GM19043 (cell line): ENCODE data around the gene RPLP2.

Experiments
- ATAC-seq: cut with Tn5 transposase; IDR thresholded peaks from one replicate; pipeline ENCODE4 v1.9.1; 2021; ENCODE audit warnings: low read depth; ENCODE audit not compliant: unreplicated experiment

RPLP2 gene

GRCh38 chr11:773425-773824 lies 36.3 kb upstream of the RPLP2 start:
- ATAC-seq = no peak

GRCh38 chr11:773830-774229 lies 35.9 kb upstream of the RPLP2 start:
- no peak for ATAC-seq

GRCh38 chr11:774873-775592 lies 34.7 kb upstream of the RPLP2 start:
- no peak for ATAC-seq

GRCh38 chr11:776263-776560 lies 33.6 kb upstream of the RPLP2 start:
- ATAC-seq = no peak

GRCh38 chr11:776561-777287 lies 33.0 kb upstream of the RPLP2 start:
- peak; percentile 21 for ATAC-seq

- peak; percentile 84 for ATAC-seq
These were observed 32.2 kb upstream of the RPLP2 start, which contains the start of gene GATD1 for GRCh38 chr11:777288-778255. Gene GATD1 (minus strand): TSS chr11:777487. CDS start chr11:777462, 25 bp downstream.

GRCh38 chr11:778976-779954 lies 30.5 kb upstream of the RPLP2 start:
- no peak for ATAC-seq

GRCh38 chr11:779955-780532 lies 29.7 kb upstream of the RPLP2 start:
- ATAC-seq = no peak

- no peak for ATAC-seq
These were observed 27.2 kb upstream of the RPLP2 start for GRCh38 chr11:782264-783174.

- ATAC-seq = no peak
These were observed 26.2 kb upstream of the RPLP2 start for GRCh38 chr11:783581-784015.

- no peak for ATAC-seq
These were observed 23.3 kb upstream of the RPLP2 start for GRCh38 chr11:786235-787083.

GRCh38 chr11:787084-787675 lies 22.6 kb upstream of the RPLP2 start:
- ATAC-seq = no peak

- ATAC-seq = no peak
These were observed 21.6 kb upstream of the RPLP2 start for GRCh38 chr11:788009-788640.

GRCh38 chr11:788953-789940 lies 20.5 kb upstream of the RPLP2 start:
- ATAC-seq = no peak

- no peak for ATAC-seq
These were observed 19.8 kb upstream of the RPLP2 start, which contains the start of gene CEND1 for GRCh38 chr11:789943-790342. Gene CEND1 (minus strand): TSS chr11:790090. CDS start chr11:788576, 1,514 bp downstream.
